Neuron (in vitro differentiated cells): ENCODE results near the gene KCNJ8.

Source experiments
- H2AFZ ChIP-seq: one replicate; pipeline ENCODE4 v1.6.1; 2013; ENCODE audit warnings: low read depth, mild to moderate bottlenecking, inconsistent platforms, low read length, moderate library complexity
- H3K27me3 ChIP-seq: one replicate; pipeline ENCODE4 v1.6.1; 2013; ENCODE audit warnings: low read length; ENCODE audit not compliant: insufficient read depth
- H3K36me3 ChIP-seq: one replicate; pipeline ENCODE4 v1.6.1; 2013; ENCODE audit warnings: low read length; ENCODE audit not compliant: insufficient read depth
- H3K4me1 ChIP-seq: one replicate; pipeline ENCODE4 v1.6.1; 2013; ENCODE audit warnings: low read length; ENCODE audit not compliant: insufficient read depth
- H3K4me3 ChIP-seq: 2 replicates; pipeline ENCODE4 v1.5.1; 2013; ENCODE audit warnings: mild to moderate bottlenecking, low read length, moderate library complexity
- H3K9me3 ChIP-seq: one replicate; pipeline ENCODE4 v1.6.1; 2013; ENCODE audit warnings: low read length

KCNJ8 gene

GRCh38 chr12:21725731-21726130, 48.8 kb downstream of the KCNJ8 start:
- Histone ChIP-seq H3K27me3 (no peaks in the 10 kb centered on the region), H3K4me1 (no peaks in the 10 kb centered on the region), H3K36me3 (no peaks in the 10 kb centered on the region), H2AFZ (no peak overlapping the region), H3K9me3 (no peaks in the 10 kb centered on the region), H3K4me3 (no peak overlapping the region)

GRCh38 chr12:21718944-21719650, 55.4 kb downstream of the KCNJ8 start:
- Histone ChIP-seq H3K27me3 (no peaks in the 10 kb centered on the region), H2AFZ (peak overlapping the region; percentile 20), H3K9me3 (no peaks in the 10 kb centered on the region), H3K4me3 (no peak overlapping the region), H3K4me1 (peaks cover 8% of the 10 kb centered on the region), H3K36me3 (no peaks in the 10 kb centered on the region)

GRCh38 chr12:21718403-21718802, 56.1 kb downstream of the KCNJ8 start:
- Histone ChIP-seq H3K36me3 (no peaks in the 10 kb centered on the region), H3K4me1 (peaks cover 8% of the 10 kb centered on the region), H3K4me3 (no peak overlapping the region), H3K9me3 (no peaks in the 10 kb centered on the region), H3K27me3 (no peaks in the 10 kb centered on the region), H2AFZ (peak overlapping the region; percentile 20)

GRCh38 chr12:21717767-21718166, 56.7 kb downstream of the KCNJ8 start:
- Histone ChIP-seq H3K27me3 (no peaks in the 10 kb centered on the region), H2AFZ (no peak overlapping the region), H3K9me3 (no peaks in the 10 kb centered on the region), H3K4me1 (peaks cover 8% of the 10 kb centered on the region), H3K4me3 (no peak overlapping the region), H3K36me3 (no peaks in the 10 kb centered on the region)

GRCh38 chr12:21715386-21715785, 59.1 kb downstream of the KCNJ8 start:
- no peak overlapping the region for H2AFZ ChIP-seq
- no peaks in the 10 kb centered on the region for H3K9me3 ChIP-seq
- H3K4me3 ChIP-seq = no peak overlapping the region
- H3K36me3 ChIP-seq = no peaks in the 10 kb centered on the region
- no peaks in the 10 kb centered on the region for H3K27me3 ChIP-seq
- peaks cover 8% of the 10 kb centered on the region for H3K4me1 ChIP-seq
